GM21825 (cell line): ENCODE data around the gene PRKD1.
"Not testable (repeated sequence)": the region's sequence is repeated elsewhere in the genome, so short reads cannot be mapped to it uniquely, and the experiment has no call there.

ENCODE experiments used
- ATAC-seq: cut with Tn5 transposase; IDR thresholded peaks from one replicate; pipeline ENCODE4 v1.9.1; 2021; ENCODE audit warnings: mild to moderate bottlenecking, moderate library complexity; ENCODE audit not compliant: unreplicated experiment

PRKD1 gene

GRCh38 chr14:29840369-29840892, 87.2 kb downstream of the PRKD1 start:
- not testable (repeated sequence) for ATAC-seq

GRCh38 chr14:29839691-29840090, 88.0 kb downstream of the PRKD1 start:
- ATAC-seq = not testable (repeated sequence)

- ATAC-seq = no peak
Observed at GRCh38 chr14:29838752-29839151, 88.9 kb downstream of the PRKD1 start.

- no peak for ATAC-seq
Observed at GRCh38 chr14:29836395-29836794, 91.3 kb downstream of the PRKD1 start.

GRCh38 chr14:29832042-29832441, 95.6 kb downstream of the PRKD1 start:
- ATAC-seq = no peak

- ATAC-seq = no peak
Observed at GRCh38 chr14:29829851-29830250, 97.8 kb downstream of the PRKD1 start.

GRCh38 chr14:29823816-29824215, 103.8 kb downstream of the PRKD1 start:
- no peak for ATAC-seq

- no peak for ATAC-seq
Observed at GRCh38 chr14:29822430-29822709, 105.3 kb downstream of the PRKD1 start.

- ATAC-seq = no peak
Observed at GRCh38 chr14:29821661-29822429, 105.8 kb downstream of the PRKD1 start.

GRCh38 chr14:29821242-29821641, 106.4 kb downstream of the PRKD1 start:
- ATAC-seq = no peak

GRCh38 chr14:29820785-29821184, 106.9 kb downstream of the PRKD1 start:
- no peak for ATAC-seq

- no peak for ATAC-seq
Observed at GRCh38 chr14:29817767-29818405, 109.8 kb downstream of the PRKD1 start.

GRCh38 chr14:29815016-29815674, 112.5 kb downstream of the PRKD1 start:
- ATAC-seq = no peak

GRCh38 chr14:29814156-29815015, 113.3 kb downstream of the PRKD1 start:
- no peak for ATAC-seq

- no peak for ATAC-seq
Observed at GRCh38 chr14:29810682-29811081, 117.0 kb downstream of the PRKD1 start.

GRCh38 chr14:29810064-29810463, 117.6 kb downstream of the PRKD1 start:
- no peak for ATAC-seq

GRCh38 chr14:29806124-29806517, 121.5 kb downstream of the PRKD1 start:
- no peak for ATAC-seq

- ATAC-seq = no peak
Observed at GRCh38 chr14:29805415-29806123, 122.1 kb downstream of the PRKD1 start.

GRCh38 chr14:29804481-29805266, 123.0 kb downstream of the PRKD1 start:
- no peak for ATAC-seq

GRCh38 chr14:29803045-29803444, 124.6 kb downstream of the PRKD1 start:
- no peak for ATAC-seq
